ENCODE data around the gene MOB4.
"Not testable (repeated sequence)": the region's sequence is repeated elsewhere in the genome, so short reads cannot be mapped to it uniquely, and the experiment has no call there.

The MOB4 gene

DNA sequence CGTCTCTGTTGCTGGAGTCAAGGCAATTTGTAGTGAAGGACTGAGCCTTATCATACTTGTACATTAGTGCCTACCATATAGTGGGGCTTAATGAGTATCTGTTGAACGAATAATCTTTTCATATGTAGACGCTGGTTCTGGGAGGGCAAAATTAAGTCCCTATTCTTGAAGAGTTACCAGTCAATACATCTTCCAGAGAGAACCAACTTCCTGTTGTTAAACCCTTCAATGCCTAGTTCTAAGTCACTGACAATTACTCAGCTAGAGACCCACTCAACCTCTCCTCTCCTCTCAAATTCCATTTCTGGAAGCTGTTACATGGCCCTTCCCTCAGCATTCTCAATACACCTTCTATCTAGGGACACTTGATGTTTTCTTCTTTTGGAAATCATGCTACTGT is 1.1 kb upstream of the MOB4 start:
- no peak for DNase-seq (ENCODE audit: low read depth)

DNA sequence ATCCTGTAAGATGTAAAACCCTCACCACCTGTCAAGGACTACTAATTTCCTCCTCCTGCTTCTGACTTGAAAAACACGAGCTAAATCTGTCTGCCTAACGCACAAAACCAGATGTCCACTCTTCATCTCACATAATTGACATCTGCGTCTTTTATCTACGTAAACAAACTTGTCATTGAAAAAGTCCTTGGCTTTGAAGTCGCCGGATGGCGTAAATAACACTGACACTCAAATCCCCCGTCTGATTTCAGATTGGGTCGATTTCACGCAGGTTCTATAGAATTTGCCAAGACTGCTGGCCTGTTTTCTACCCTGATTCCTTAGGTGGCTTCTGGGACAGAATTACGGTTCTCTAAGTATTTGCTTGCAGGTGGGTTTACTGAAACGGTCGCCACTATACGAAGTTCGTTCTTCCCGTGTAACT is 539 bp upstream of the MOB4 start:
- no peak for DNase-seq (ENCODE audit: low read depth)

DNA sequence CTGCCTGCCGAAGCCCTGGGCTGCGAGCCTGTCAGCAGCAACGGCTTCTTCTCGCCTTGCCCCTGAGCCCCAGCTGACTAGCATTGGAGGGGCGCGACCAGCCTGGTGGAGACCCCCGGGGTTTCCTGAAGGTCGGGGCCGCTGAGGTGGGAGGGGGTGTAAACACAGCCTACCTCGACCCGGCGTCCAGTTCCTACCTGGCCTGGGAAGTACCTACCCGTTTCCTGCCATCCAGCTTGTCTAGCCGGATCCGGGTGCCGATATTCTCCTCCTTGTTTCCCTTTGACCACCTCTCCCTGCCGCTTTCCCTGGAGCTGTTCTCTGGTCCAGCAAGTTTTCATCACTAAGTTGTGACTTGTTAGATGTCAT is 511 bp downstream of the MOB4 start:
- no peak for DNase-seq (ENCODE audit: low read depth)

DNA sequence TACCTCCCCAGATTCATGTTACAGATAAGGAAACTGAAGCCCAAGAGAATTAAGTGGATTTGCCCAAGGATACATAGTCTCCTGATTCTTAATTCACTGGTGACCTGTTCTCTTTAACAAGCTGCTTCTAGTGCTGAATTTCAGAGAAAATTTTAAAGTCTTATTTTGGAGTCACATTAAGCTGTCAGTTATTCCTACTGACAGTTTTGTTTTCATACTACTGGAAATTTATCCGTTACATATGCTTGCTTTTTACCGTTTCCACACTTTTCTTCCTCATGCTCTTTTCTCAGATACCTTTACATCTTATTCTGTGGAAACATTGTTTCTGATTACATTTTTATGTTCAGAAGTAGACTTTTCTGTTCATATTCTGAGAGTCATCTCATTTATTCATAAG is 1.3 kb downstream of the MOB4 start:
- no peak for DNase-seq (ENCODE audit: low read depth)

DNA sequence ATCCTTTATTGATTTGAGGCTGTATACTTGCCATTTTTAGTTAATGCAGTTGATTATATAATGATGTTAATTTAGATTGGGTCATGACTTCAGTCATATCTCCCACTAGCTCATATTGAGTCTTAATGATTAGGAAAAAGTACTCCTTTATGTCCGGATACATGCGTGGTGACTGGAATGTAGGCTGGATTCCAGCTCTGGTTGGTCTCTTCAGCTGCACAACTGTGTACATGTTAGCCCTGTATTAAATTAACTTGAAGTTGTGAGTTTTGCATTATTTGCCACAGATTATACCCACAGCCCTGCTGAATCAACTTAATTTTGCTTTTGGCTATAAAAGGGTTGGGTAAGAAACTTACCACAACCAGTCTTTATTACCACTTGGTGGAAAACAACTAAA is 22.5 kb downstream of the MOB4 start:
- DNase-seq (ENCODE audit: low read depth): no peak

DNA sequence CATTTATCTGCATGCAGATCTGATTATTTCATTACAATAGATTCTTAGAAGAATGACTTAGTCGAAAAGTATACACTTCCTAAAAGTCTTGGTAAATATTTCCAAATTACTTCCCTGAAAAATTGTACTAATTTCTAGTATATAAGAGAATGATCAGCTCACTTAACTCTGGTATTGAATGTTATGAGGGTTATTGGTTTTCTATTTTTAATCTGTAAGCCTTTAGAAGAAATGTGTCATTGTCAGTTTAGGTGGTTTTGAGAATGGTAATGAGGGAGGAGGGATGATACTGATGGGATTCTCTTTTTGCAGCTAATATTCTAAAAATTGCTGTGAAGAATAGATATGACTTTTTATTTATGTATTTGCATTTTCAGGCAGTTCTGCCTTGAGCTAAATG is 23.9 kb downstream of the MOB4 start:
- no peak for DNase-seq (ENCODE audit: low read depth)

DNA sequence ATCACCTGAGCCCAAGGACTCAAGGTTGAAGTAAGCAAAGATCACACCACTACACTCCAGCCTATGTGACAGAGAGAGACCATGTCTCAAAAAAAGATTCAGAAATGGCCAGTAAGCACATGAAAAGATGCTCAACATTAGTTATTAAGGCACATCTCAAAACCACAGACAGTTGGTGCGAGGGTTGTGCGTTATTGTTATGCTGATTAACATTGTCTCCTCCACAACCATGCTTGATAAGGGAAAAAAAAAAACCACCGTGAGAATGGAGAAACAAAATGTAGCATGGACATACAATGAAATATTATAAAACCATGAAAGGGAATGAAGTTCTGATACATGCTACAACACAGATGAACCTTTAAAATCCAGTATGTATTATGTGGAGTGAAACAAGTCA is 27.3 kb downstream of the MOB4 start:
- no peak for DNase-seq (ENCODE audit: low read depth)

DNA sequence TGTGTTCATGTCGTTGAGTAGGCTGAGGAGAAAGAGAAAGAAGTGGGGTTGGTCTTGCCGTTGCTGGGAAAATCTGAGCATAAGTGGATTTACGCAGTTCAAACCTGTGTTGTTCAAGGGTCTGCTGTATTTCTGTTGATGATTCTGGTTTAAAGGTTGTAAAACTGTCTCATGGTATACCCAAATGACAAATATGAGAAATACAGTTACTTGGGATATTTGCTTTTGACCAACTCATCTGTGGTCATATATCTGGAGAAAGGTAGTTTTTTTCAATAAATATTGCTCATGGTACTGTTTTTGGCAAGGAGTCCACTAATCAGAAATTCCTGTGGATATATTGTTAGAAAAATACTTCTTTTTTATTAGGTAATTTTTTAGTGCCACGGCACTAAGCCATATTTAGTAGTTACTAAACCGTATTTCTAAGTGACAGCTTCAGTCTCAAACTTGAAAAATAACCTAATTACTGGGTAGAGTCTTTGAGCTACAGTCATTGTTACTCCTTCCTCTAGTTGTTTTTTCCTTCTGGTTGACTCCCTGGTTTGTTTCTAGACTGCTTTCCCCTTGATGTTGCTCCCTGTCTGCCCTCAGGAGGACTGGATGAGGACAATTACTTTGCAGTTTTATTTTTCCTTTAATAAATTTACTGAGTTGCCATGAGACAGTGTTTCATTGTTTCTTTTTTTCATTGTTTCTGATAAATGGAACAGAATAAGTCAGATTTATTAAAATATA is 31.5 kb downstream of the MOB4 start:
- DNase-seq (ENCODE audit: low read depth): no peak

DNA sequence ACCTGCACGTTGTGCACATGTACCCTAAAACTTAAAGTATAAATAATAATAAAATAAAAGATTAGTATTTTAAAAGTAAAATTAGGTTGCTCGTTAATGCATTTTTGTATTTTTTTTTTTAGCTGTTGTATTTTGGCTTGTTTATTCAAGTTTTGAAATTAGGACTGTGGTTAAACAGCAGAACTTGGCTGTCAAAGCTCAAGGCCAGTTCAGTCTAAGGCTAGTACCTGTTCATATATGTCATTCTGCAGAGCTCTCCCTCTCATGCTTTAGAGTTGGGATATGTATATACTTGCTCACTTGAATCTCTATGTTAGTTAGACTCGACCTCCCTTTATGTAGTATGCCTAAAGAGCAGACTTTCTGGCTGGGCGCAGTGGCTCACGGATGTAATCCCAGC is 32.7 kb downstream of the MOB4 start:
- no peak for DNase-seq (ENCODE audit: low read depth)

DNA sequence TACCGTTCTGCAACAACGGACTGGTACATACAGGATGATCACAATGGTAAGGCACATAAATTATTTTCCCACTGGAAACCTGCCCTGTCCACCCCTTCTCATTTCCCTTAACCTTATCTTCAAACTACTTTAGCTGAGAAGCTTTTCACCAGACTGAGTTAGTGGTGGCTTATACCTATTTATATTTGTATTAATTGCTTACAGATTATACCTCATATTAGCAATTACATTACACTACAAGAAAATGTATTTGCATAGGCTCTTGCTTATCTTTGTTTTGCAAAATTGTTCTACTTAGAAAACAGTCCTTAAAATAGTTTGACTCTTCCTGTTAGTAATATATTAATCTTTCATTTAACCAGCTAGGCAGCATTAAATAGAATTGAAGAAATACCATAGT is 35.4 kb downstream of the MOB4 start:
- not testable (repeated sequence) for DNase-seq (ENCODE audit: low read depth)

DNA sequence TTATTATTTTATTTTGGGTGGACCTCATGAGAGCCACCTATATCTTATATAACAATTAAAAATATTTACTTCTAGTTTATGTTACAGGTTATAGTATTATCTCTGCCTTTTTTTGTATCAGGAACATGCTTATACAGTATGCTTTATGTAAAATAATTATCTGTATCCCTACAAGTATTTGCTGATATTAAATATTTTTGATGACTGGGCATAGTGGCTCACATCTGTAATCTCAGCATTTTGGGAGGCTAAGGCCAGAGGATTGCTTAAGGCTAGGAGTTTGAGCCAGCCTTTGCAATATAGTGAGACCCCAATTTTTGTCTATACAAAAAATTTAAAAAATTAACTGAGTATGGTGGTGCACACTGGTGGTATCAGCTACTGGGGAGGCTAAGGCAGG is 39.6 kb downstream of the MOB4 start:
- DNase-seq (ENCODE audit: low read depth): no peak

DNA sequence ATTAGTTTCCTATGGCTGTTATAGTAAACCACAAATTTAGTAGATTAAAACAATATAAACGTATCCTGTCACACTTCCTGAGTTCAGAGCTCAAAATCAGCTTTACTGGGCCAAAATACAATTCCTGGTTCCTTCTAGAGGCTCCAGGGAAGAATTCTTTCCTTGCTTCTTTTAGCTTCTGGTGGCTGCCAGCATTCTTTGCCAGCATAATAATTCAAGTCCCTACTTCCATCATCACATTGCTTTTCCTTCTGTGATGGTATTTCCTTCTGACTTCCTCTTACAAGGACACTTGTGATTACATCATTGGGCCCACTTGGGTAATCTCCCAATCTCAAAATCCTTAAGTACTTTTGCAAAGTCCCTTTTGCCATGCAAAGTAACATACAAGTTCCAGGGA is 40.6 kb downstream of the MOB4 start:
- no peak for DNase-seq (ENCODE audit: low read depth)

DNA sequence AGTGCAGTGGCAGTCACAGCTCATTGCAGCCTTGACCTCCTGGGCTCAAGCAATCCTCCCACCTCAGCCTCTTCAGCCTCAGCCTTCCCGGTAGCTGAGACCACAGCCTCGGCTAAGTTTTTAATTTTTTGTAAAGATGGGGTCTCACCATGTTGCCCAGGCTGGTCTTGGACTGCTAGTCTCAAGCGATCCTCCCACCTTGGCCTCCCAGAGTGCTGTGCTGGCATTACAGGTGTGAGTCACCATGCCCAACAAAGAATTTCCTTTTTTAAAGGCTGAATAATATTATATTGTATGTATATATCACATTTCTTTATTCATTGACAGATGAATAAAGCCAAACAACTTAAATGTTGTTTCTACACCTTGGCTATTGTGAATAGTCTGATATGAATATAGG is 42.5 kb downstream of the MOB4 start:
- no peak for DNase-seq (ENCODE audit: low read depth)

DNA sequence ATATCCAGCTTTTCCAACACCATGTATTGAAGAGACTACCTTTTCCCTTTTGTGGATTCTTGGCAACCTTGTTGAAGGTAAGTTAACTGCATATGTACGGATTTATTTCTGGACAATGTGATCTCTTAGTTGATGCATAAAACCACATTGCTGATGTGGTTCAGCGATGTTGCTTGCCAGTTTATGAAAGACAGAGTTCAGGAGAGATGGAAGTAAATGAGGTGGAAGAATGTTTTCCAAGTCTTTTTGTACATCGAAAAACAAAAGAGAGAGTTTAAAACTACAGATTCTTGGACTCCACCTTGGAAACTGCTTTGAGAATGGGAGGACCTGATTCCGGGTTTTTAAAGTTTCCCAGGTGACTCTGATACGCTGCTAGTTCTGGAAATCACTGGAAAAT is 43.8 kb downstream of the MOB4 start:
- no peak for DNase-seq (ENCODE audit: low read depth)

DNA sequence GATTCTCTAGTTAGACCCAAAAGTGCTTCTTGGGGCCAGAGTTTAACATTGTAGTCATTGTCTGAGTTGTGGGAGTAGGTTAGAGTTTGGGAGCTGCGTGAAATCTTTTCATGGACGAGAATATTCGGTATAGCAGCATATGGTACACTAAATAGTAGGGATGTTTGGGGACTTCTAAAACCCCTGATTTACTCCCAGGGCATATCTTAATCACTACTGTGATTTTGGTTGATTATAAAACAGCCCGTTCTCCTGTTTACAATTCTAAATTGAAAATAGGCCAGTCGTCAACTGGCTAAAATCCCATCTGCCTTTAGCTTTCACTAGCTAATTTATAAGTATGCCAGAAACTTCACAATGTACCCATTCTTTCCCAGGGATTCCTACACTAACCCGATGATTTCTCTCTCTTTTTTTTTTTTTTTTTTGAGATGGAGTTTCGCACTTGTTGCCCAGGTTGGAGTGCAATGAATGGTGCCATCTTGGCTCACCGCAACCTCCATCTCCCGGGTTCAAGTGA is 44.3 kb downstream of the MOB4 start:
- DNase-seq (ENCODE audit: low read depth): no peak

DNA sequence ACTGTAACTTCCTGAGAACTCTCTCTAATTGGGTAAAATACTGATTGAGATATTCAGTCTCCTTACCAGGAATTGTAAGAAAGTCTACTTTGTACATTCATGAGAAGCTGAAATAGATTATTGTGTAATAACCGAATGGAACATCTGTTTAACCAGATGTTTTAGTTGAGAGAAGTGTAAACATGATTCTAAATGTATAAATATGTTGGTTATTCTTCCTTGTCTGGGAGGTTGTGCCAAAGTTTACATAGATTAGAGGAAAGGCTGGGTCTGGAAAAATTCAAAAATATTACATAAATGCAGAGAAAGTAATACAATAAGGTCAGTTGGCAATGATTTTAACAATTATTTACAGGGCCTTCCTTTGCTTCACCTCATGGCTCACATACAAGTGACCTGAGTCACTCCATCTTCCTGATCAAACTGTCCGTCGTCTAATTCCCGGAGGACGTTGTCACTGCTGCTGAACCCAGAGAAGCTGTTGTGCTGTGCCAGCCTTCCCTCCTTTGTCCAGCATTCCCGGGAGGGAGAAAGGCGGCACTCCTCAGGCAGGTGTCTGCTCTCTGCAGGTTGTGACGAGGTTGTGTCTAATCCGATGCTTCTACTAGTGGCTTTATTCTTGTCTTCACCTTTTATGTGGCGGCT is 55.9 kb downstream of the MOB4 start:
- DNase-seq (ENCODE audit: low read depth): no peak

DNA sequence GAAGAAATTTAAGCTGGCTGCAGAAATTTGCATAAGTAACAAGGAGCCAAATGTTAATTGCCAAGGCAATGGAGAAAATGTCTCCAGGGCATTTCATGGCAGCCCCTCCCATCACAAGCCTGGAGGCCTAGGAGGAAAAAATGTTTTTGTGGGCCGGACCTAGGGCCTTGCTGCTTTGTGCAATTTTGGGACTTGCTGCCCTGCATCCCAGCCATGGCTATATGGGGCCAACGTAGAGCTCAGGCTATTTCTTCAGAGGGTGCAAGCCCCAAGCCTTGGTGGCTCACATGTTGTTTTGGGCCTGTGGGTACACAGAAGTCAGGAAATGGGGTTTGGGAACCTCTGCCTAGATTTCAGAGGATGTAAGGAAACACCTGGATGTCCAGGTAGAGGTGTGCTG is 57.7 kb downstream of the MOB4 start:
- DNase-seq (ENCODE audit: low read depth): no peak

DNA sequence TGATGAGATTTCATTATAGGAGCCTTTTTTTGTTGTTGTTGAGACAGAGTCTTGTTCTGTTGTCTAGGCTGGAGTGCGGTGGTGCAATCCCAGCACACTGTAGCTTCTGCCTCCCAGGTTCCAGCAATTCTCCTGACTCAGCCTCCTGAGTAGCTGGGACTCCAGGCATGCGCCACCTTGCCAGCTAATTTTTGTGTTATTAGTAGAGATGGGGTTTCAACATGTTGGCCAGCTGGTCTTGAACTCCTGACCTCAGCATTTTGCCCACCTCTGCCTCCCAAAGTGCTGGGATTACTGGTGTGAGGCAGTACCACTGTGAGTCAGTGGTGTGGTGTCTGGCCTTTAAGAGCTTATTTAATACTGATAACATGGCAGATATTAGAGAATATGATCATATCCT is 60.1 kb downstream of the MOB4 start:
- DNase-seq (ENCODE audit: low read depth): no peak

DNA sequence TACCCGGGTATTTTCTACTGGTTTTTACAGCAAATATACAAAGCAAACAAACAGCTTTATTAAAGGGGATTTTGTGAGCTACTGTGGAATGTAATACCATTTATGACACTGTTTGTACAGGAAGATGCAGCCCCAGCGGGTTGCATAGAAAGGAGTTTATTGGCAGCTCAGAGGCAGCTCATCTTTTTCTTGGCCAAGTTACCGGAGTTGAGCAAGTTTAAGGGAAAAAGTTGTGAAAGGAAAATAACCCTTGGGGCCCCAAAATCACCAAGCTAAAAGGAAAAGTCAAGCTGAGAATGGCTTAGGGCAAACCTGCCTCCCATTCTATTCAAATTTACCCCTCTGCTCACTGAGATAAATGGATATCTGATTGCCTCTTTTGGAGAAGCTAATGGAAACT is 60.8 kb downstream of the MOB4 start:
- no peak for DNase-seq (ENCODE audit: low read depth)

DNA sequence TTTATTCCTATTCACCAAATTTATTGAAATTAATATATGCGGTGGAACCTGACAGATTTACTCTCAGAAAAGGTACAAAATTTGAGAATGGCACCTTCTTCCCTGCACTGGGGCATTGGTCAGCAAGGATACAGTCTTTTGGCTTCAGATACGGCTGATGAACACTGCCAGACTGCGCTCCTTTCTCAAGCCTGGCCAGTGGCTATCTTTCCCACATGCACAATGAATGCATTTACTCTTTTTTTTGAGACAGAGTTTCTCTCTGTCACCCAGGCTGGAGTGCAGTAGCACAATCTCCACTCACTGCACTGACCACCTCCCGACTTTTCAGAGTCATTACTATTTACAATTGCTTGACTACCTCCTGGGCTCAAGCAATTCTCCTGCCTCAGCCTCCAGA is 61.6 kb downstream of the MOB4 start:
- DNase-seq (ENCODE audit: low read depth): no peak

DNA sequence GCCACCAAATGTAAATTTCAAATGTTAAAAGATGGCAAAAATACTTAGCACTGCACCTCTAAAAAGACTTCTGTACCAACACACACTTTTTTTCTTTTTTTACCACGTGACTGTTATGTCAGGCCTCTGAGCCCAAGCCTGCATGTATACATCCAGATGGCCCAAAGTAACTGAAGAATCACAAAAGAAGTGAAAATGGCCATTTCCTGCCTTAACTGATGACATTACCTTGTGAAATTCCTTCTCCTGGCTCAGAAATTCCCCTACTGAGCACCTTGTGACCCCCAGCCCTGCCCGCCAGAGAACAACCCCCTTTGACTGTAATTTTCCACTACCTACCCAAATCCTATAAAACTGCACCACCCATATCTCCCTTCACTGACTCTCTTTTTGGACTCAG is 62.4 kb downstream of the MOB4 start:
- DNase-seq (ENCODE audit: low read depth): not testable (repeated sequence)

DNA sequence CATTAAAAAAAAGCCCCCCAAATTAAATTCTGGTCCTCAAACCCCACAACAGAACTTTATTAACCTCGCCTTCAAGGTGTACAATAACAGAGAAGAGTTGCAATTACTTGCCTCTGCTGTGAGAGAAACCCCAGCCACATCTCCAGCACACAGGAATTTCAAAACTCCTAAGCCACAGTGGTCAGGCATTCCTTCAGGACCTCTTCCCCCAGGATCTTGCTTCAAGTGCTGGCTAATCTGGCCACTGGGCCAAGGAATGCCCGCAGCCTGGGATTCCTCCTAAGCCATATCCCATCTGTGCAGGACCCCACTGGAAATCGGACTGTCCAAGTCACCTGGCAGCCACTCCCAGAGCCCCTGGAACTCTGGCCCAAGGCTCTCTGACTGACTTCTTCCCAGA is 64.3 kb downstream of the MOB4 start:
- not testable (repeated sequence) for DNase-seq (ENCODE audit: low read depth)

DNA sequence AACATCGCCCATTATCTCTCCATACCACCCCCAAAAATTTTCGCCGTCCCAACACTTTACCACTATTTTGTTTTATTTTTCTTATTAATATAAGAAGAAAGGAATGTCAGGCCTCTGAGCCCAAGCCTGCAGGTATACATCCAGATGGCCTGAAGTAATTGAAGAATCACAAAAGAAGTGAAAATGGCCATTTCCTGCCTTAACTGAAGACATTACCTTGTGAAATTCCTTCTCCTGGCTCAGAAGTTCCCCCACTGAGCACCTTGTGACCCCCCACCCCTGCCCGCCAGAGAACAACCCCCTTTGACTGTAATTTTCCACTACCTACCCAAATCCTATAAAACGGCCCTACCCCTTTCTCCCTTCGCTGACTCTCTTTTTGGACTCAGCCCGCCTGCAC is 71.4 kb downstream of the MOB4 start:
- not testable (repeated sequence) for DNase-seq (ENCODE audit: low read depth)

Measured in activated T-helper 9 cell treated with anti-CD3 and anti-CD28 coated beads, Interleukin-2, amount 50 U/mL, for 16 hours (primary cell).